Stimulated activated CD4-positive, alpha-beta T cell treated with anti-CD3 and anti-CD28 coated beads, Interleukin-4, amount 100 ng/mL, for 1 hour (primary cell): ENCODE results near the gene TSPAN9.

Experiments used
- DNase-seq: peaks from one replicate; pipeline ENCODE4 v3.0.0-alpha.2; 2020

TSPAN9 gene

DNA sequence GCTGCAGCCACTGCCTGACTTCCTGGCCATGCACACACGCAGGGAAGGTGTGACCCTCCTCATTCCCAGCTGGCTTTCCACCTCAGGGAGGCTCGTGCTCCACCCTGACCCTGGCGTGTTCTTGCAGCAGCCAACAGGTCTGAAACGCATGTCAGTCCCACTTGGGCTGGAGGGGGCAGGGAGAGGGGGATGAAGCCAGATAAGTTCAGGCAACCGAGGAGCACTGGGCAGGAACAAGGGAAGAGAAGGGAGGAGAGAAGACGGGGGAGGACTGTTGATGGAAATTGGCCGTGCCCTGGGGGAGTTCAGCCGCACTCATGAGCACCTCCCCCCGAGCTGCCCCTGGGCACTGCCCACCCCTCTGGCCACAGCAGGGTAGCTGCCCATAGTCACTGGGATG, 231.4 kb downstream of the TSPAN9 start:
- DNase-seq: no peak

DNA sequence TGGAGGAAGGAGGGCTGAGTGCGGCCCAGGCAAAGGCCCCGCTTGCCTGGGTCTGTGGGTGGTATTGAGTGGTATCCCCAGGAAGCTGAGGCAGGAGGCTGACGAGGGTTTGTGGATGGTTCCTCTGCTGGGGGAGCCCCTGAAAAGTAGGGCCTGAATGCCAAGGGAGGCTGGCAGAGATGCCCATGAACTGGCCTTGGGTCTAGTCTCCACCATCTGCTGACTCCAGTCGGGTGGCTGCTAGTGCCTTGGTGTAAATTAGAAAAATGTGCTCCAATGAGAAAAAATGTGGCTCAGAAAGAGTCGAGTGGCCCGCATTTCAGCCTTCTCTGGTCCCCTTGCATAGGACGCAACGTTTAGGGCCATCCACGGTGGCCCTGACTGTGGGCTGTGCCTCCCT, 232.6 kb downstream of the TSPAN9 start:
- no peak for DNase-seq

DNA sequence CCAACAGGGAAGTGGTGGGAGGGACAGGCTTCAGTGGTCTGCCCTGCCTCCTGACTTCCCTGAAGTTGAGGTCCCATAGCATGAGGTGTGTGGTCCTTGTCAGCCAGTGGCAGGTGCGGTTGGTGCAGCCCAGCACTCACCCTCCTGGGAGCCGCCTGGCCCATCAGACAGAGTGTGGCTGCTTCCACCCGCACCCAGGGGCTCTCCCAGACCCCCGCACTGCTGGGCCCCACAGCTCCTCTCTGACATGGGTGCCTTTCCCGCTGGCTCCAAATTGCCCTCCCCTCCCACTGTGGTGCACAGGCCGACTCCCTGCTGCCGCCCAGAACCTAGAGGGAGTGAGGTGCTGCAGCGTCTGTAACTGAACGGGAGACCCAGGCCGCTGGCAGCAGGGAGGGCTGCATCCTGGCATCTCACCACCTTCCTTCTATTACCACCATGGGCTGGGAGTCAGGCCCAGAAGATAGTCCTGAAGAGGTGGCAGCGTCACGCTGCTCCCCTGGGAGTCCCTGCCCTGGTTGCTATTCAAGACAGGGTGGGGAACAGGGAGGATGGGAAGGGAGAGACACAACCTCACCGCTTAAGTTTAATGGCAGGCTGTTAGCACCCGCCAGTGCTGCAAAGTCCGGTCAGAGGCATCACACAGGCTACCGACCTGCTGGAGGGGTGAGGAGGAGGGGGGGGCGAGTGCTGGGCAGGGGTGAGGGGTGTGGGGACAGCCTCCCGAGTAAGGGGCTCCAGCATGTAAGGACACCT, 233.3 kb downstream of the TSPAN9 start:
- no peak for DNase-seq

GRCh38 chr12:3311027-3311402, 233.8 kb downstream of the TSPAN9 start:
- no peak for DNase-seq

DNA sequence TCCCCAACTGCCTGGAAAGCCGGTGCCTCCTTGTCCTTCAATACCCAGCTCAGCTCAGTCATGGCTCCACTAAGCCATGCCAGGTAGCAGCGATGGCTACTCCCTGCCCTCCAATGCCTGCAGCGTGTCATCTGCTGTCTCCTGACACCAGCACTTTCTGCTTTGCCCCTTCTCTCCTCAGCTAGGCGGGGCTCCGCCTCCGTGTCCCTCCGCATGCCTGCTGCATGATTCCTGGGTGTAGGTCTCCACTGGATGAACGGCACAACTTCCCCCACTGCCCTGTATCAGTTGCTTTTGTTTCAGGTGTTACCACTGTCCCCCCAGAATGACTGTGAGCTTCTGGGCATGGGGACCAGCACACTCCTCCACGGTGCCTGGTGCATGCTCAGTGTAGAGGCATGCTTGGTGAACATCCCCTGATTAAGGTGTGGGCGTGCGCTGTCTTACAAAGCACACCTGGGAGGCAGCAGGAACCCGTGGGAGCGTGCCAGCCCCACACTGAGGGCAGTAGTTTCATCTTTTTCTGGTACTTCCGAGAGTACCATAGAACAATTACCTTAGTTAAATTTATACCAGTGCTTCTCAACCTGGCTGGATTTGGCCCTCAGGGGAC, 234.4 kb downstream of the TSPAN9 start:
- no peak for DNase-seq

DNA sequence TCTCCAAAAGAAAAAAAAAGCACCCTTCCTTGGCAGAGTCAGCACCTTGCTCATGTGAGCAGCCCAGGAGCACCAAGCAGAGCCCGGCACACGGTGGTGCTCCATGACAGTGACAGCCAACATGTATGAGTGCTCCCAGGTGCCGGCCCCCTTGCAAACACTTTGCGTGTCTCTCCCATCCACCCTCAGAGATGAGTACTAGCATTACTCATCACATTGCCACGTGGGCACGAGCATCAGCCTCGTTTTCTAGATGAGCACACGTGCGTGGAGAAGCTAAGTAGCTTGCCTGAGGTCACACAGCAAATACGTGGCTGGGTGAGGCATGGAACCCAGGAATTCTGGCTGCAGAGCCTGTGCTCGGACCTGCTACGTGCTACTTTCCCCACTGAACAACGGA, 235.9 kb downstream of the TSPAN9 start:
- DNase-seq: no peak

- DNase-seq: no peak
These were observed 236.8 kb downstream of the TSPAN9 start for GRCh38 chr12:3313675-3314663.

DNA sequence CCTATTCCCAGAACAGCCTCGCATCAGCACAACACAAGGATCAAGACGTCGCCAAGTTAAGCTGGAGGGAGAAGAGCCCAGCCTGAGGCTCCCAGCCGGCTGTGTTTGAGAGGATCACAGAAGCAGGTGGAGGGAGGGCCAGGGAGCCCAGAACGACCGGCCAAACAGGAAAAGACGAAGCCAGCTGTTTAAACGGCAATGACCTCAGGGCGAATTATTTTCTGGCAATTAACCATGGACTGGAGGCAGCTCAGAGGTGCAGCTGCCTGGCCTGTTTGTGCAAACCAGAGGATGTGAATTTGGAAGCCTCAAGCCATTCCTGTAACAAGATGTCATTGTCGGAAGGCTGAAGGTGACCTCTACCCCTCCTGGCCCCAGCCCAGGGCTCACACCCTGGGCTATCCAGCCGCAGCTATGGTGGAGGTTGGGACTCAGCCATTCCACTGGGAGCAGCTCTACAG, 238.1 kb downstream of the TSPAN9 start:
- DNase-seq: no peak

GRCh38 chr12:3316776-3317480, 239.7 kb downstream of the TSPAN9 start:
- DNase-seq: no peak

GRCh38 chr12:3317481-3317815, 240.3 kb downstream of the TSPAN9 start:
- DNase-seq: no peak

- no peak for DNase-seq
These were observed 240.8 kb downstream of the TSPAN9 start for GRCh38 chr12:3317841-3318501.

GRCh38 chr12:3319723-3320492, 242.7 kb downstream of the TSPAN9 start:
- no peak for DNase-seq

- DNase-seq: no peak
These were observed 243.8 kb downstream of the TSPAN9 start for GRCh38 chr12:3320881-3321509.

DNA sequence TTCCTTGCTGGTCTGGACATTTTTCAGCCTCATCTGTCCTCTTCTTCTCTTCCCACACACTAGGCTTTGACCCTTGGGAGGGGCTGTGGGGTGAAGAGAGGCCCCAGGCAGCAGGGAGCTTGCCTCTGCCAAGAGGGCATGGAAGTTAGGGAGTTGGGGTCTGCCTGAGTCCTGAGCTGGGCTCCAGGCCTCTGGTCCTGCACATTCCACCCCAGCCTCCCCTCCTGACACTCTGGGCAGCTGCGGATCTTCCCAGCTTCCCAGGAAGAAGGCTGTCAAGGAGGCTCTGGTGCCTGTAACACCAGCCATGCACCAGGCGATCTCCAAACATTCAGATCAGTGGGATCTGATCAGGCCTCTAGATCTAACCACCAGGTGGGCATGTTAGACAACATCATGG, 244.7 kb downstream of the TSPAN9 start:
- DNase-seq: no peak

DNA sequence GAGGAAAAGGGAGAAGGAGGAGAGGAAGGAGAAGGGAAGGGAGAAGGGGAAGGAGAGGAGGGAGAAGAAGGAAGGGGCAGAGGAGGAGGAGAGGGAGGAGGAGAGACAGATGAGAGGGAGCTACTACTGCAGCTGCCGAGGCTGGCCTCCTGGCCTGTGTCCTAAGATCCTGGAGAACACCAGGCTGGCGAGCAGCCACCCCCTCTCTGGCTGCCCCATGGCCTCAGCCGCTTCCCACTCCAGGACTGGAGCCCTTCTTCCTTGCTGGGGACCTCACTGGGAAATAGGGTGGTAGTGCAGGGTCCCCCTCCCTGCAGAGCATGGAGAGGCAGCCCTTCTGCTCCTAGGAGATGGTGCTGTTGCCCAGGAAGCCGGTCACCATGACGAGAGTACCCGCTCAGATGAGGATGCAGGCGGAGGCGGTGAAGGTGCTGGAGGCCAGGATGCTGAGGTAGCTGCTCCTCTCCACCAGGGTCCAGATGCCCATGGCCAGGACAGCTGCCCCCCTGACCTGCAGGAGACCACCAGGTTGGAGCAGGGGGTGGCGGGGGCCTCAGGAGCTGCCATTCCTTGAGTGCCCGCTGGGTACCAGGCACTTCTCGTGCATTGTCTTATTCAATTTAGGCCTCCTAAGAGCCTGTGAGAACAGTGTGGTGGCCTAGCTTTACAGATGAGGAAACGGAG, 246.0 kb downstream of the TSPAN9 start:
- no peak for DNase-seq

DNA sequence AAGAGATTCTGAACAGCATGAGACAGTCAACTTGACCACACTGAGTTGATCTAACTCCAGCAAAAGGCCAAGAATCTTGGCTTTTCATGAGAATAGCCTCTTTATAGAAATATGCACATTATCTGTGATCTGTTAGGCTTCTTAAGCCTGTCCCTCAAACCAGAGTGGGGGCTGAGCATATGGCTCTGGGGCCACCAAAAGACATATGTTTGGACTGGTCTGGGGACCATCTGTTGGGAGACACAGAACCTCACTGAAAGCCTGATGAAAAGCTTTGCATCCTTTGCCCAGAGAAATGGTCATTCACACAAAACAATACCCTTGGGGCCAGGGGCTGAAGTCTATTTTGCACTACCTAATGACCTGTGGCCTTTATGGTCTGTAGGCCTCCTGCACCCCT, 248.6 kb downstream of the TSPAN9 start:
- no peak for DNase-seq

DNA sequence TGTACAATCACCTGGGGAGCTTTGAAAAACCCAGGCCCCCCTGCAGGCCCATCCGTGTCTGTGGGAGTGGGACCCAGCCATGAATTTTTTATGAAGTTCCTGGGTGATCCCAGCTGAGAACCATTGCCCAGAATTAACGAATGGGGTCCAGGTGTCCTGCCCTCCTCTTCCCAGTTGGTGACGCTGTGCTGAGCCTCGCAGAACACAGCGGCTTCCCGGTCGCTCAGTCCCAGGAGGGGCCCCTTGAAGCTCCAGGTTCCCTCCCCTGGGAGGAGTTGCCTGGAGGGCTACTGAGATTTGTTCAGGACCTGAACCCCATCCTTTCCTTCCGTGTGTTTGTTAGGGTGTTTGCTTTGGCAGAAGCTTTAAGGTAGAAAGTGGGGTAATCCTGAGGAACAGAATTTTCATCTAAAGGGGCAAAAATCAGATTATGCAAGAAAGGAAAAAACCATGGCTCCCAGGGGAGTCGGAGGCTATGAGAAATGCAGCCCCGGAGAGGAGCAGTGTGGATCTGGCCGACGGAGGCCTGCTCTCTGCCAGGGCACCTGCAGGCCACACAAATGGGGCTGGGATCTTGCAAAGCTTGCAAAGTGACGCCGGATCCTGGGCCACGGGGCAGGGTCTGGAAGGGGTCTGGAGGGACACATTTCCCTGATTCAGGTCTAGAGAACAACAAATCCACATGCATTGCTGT, 249.1 kb downstream of the TSPAN9 start:
- DNase-seq: no peak

DNA sequence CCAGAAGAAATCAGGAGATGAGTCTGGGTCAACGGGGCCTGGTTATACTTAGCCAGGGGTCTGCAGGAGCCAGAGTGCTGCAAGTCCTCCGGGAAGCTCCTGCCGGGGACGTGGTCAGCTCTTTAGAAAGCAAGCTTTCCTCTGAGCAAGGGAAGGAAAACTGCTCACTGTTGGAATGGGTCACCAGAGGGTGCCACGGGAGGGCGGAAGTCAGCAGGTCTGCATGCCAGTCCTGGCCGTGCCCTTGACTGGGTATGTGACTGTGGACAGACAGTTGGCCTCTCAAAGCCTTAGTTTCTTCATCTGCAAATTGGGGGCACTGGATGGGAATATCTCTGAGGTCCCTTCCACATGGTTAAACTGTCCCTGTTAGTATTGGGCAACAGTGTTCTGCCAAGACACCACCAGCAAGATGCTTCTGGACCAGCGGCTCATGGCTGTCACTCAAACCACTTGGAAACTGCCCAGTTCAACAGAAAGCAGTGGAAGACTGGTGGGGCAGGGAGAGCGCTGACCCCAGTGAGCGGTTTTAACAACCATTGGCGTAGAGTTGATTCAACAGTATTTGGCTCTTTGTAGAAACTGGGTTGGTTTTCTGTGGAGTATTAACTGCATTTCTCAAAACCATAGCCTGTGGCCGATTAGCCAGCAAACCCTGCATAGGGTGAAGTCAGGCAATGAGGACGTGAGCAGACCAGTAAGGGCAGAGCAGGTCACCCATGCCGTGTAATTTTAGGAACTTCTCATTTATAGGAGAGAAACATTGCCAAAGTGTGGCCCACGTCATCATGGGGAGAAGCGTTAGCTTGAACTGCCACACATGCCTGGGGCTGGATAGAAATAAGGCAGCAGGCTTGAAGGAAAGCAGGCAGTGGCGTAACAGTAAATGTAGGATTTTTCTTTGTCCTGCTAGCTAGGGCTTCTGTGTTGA, 249.9 kb downstream of the TSPAN9 start:
- no peak for DNase-seq

DNA sequence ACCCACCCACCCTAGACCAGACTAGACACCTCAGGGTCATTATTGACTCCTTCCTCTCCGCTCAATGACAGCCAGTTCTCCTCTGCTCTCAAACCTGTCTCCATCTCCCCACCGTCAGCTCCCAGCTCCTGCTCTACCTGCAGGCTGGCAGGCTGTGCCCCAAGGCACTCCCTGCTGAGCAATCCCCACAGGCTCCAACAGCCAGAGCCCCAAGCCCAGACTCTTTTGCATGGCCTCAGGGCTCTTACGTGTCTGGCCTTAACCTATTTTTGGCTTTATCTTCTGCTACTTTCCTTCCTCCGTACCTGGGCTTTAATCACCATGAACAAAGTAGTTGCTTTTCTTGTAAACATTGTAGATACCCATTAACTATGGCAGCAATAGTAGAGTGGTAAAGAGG, 250.9 kb downstream of the TSPAN9 start:
- no peak for DNase-seq
